Type B pancreatic cell (in vitro differentiated cells): Measurements from ENCODE around the gene CFAP52. TPM values are rescaled to one million over a fixed set of nuclear protein-coding genes. Genes with fewer than 3 reads are reported as not detected.
"Not testable (repeated sequence)": the region's sequence is repeated elsewhere in the genome, so short reads cannot be mapped to it uniquely, and the experiment has no call there.

Experiments
- DNase-seq: peaks from one replicate; pipeline ENCODE4 v3.0.0; 2021; ENCODE audit warnings: mixed read lengths; ENCODE audit not compliant: unreplicated experiment; ENCODE audit errors: extremely low spot score
- H3K27ac Mint-ChIP-seq: 2 replicates; pipeline ENCODE4 v1.8.0; 2021; ENCODE audit warnings: mild to moderate bottlenecking, mixed read lengths
- H3K27me3 Mint-ChIP-seq: 2 replicates; pipeline ENCODE4 v1.8.0; 2021; ENCODE audit warnings: mixed read lengths
- H3K36me3 Mint-ChIP-seq: 2 replicates; pipeline ENCODE4 v1.8.0; 2021; ENCODE audit warnings: mixed read lengths
- H3K4me1 Mint-ChIP-seq: one replicate; pipeline ENCODE4 v1.8.0; 2021; ENCODE audit warnings: mixed read lengths; ENCODE audit not compliant: unreplicated experiment
- H3K4me3 Mint-ChIP-seq: 2 replicates; pipeline ENCODE4 v1.8.0; 2021; ENCODE audit warnings: mild to moderate bottlenecking, mixed read lengths
- H3K9me3 Mint-ChIP-seq: 2 replicates; pipeline ENCODE4 v1.8.0; 2021; ENCODE audit warnings: mixed read lengths
- CTCF ChIP-seq: fragments of 200-600 bp; sonication (generic); conservative IDR thresholded peaks from 2 replicates; pipeline ENCODE4 v1.5.0; 2021; ENCODE audit warnings: antibody characterized with exemption, mild to moderate bottlenecking
- total RNA-seq: library from RNA; stranded (reverse); gene quantifications from 2 replicates; pipeline ENCODE4 v1.2.1, GENCODE V29; 2021; ENCODE audit warnings: low replicate concordance

The CFAP52 gene
- total RNA-seq, 1 donor from 2014 or later = 7.0 TPM

- Mint-ChIP-seq H3K27ac (no peak overlapping the region), H3K4me3 (no peak overlapping the region), H3K27me3 (no peaks in the 10 kb centered on the region), H3K9me3 (no peaks in the 10 kb centered on the region), H3K4me1 (peaks cover 7% of the 10 kb centered on the region), H3K36me3 (peaks cover 24% of the 10 kb centered on the region)
- DNase-seq = no peak
- no peak for TF ChIP-seq CTCF
These were observed 12.3 kb upstream of the CFAP52 start for GRCh38 chr17:9564104-9564503.

GRCh38 chr17:9566067-9566466 is 10.4 kb upstream of the CFAP52 start:
- Mint-ChIP-seq H3K4me3 (no peak overlapping the region), H3K36me3 (peaks cover 27% of the 10 kb centered on the region), H3K27ac (no peak overlapping the region), H3K4me1 (peaks cover 7% of the 10 kb centered on the region), H3K27me3 (no peaks in the 10 kb centered on the region), H3K9me3 (no peaks in the 10 kb centered on the region)
- TF ChIP-seq CTCF = no peak
- DNase-seq = no peak

- peaks cover 27% of the 10 kb centered on the region for H3K36me3 Mint-ChIP-seq
- not testable (repeated sequence) for H3K27me3 Mint-ChIP-seq, H3K4me1 Mint-ChIP-seq, DNase-seq, H3K9me3 Mint-ChIP-seq, H3K27ac Mint-ChIP-seq, H3K4me3 Mint-ChIP-seq
These were observed 9.7 kb upstream of the CFAP52 start for GRCh38 chr17:9566739-9567138.

GRCh38 chr17:9568004-9568403 is 8.4 kb upstream of the CFAP52 start:
- Mint-ChIP-seq H3K4me1 (peaks cover 7% of the 10 kb centered on the region), H3K9me3 (no peaks in the 10 kb centered on the region), H3K27ac (no peak overlapping the region), H3K36me3 (peaks cover 22% of the 10 kb centered on the region), H3K4me3 (no peak overlapping the region), H3K27me3 (no peaks in the 10 kb centered on the region)
- DNase-seq = no peak
- no peak for TF ChIP-seq CTCF

- peaks cover 7% of the 10 kb centered on the region for H3K4me1 Mint-ChIP-seq
These were observed 7.4 kb upstream of the CFAP52 start for GRCh38 chr17:9568957-9569588.

GRCh38 chr17:9571201-9571600 is 5.2 kb upstream of the CFAP52 start:
- Mint-ChIP-seq H3K4me1 (peaks cover under 1% of the 10 kb centered on the region), H3K27ac (no peak overlapping the region), H3K9me3 (no peaks in the 10 kb centered on the region), H3K4me3 (no peak overlapping the region), H3K36me3 (peaks cover 16% of the 10 kb centered on the region), H3K27me3 (no peaks in the 10 kb centered on the region)
- no peak for TF ChIP-seq CTCF
- no peak for DNase-seq

More at GRCh38 chr17:9568957-9569588, 7.4 kb upstream of the CFAP52 start:
- TF ChIP-seq CTCF = no peak
- no peak overlapping the region for H3K27ac Mint-ChIP-seq
- H3K27me3 Mint-ChIP-seq = no peaks in the 10 kb centered on the region
- no peak for DNase-seq
- no peak overlapping the region for H3K4me3 Mint-ChIP-seq
- no peaks in the 10 kb centered on the region for H3K9me3 Mint-ChIP-seq
- H3K36me3 Mint-ChIP-seq = peaks cover 22% of the 10 kb centered on the region
